Stimulated activated CD8-positive, alpha-beta memory T cell treated with anti-CD3 and anti-CD28 coated beads, Interleukin-12 subunit alpha, Interleukin-12 subunit beta, amount 100 ng/mL, for 24 hours (primary cell): ENCODE measurements around the gene DDX41.

Experiments
- DNase-seq: peaks from one replicate; pipeline ENCODE4 v3.0.0-alpha.2; 2020; ENCODE audit errors: extremely low read depth

Gene DDX41

DNA sequence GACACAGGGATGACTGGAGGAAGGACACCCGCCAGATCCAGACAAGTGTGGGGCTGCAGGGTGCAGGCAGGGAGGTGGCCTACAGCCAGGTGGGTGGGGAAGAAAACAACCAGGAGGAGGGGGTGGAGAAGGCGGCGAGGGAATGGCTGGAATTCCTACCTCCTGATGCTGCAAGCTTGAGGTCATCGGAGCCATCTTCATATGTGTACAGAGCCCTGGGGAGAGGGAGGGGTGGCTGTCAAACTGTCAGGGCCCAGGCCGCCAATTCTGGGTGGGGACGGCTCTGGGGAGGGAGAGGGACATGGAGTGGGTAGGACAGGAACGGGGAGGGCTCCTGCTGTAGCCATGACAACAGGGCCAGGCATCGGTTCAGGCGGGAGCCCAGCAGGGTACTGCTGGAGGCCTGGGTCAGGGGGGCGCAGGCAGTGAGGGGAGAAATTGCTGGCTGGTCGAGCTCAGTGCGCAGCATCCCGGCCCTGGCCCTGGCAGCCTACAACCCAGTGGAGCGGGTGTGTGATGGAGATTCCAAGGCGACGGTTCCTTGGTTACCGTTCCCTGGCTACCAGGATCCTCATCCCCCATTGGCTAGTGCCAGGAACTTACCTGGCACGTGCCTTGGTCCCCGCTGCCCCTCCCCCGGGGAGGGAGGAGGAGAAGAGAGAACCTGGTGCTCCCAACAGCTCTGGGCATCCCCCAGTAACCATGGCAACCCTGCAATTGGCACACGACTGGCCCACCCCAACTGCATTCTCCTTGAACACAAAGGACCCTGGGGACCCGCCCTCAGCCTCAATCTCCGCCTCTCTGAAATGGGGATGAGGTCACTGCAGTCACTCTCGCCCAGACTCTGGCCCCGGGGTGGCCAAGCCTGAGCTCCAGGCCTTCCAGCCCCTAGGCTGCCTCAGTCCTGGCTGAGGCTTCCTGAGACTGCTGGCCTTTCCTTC lies 47.8 kb downstream of the DDX41 start:
- no peak for DNase-seq

DNA sequence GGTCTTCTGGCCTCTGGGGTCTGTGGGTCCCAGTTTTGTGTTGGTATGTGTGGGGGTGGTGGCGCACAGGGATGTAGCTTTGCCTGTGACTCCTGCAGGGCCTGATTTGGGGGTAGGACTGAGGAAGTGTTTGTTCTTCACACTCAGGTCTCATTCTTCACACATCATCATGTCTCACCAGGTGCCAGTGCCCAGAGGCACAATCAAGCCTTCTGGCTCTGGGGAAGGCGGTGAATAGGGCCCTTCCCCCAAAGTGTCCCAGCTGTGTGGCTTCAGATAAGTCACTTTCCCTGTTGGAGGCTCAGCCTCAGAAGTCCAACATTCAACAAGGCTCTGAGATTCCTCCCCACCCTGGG lies 48.5 kb downstream of the DDX41 start:
- DNase-seq: no peak

DNA sequence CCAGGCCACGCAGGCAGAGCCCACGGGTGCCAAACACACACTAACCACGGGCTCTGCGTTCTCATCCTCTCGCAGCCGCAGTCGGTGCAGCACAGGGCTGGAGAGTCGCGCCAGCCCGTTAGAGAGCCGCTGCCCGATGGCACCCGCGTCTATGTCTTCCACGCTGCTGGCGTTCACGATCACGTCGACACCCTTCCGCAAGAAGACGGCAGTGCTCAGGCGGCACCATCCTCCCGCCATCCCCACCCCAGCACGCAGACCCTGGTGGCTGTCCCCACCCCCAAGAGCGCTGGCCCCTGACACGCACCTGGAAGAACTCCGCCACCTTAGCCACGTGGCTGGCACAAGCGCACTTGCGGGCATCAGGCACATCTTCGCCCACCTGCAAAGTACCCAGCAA lies 49.3 kb downstream of the DDX41 start:
- no peak for DNase-seq

DNA sequence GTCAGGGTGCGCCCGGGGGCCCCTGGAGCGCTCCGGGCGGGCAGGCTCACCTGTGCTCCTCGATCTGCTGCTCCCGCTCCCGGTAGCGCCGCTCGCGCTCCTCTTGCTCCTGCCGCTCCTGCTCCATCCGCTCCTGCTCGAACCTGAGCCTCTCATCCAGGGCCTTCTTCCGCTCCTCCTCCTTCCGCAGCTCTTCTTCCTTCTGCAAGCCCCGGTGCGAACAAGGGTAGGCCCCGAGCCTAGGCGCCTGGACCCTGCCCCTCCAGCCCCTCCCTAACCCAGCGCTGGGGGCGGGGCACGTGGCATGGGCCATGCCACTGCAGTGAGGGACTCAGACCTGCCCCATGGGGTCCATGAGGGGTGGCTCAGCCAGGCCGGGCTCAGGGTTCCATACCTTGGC lies 49.9 kb downstream of the DDX41 start:
- no peak for DNase-seq

DNA sequence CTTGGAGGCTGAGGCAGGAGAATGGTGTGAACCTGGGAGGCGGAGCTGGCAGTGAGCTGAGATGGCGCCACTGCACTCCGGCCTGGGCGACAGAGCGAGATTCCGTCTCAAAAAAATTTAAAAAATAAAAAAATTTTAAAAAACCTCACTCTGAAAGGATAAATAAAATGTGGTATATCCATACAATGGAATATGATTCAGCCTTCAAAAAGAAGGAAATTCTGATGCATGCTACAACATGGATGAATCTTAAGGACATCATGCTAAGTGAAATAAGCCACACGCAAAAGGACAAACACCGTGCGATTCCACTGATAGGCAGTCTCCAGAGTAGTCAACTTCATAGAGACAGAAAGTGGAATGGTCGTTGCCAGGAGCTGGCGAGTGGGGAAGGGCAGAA lies 51.7 kb downstream of the DDX41 start:
- DNase-seq: no peak

DNA sequence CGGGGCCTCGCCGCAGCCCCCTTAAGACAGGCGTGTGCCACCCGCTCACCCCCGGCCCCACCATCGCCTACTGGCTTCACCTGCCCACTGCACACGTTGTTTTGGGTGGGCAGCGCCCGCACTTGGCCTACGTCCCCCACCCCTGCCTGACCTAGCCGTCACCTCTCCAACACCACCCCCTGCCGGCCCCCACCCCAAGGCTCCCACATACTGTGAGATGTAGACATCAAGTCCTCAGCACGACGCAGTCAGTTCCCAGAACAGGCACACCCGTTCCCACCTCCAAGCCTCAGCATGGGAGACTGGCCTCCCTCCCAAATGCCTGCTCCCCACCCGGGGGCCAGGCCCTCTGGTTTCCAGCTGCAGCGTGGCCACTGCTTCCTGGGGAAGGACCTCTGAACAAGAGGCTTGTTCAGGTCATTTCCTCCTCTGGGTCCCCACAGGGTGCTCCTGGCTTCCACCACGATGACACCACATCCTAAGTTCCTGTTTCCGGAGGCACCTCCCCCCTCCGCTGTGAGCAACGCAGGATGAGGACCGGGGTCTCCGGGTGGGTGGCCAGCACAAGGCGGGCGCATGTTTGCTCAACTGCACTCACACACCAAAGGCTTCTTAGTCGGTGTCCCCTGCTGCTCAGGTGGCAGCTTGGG lies 54.6 kb downstream of the DDX41 start:
- DNase-seq: no peak
